GM12865 (cell line): ENCODE measurements around the gene COL9A1.

Experiments used
- DNase-seq: peaks from one replicate; pipeline ENCODE4 v3.0.0; 2010; ENCODE audit warnings: low read depth
- H3K4me3 ChIP-seq: 2 replicates; pipeline ENCODE4 v1.5.1; 2011; ENCODE audit warnings: mild to moderate bottlenecking, low read depth, low read length, control low read depth
- TF ChIP-seq, protein P1 (sequence below): IDR thresholded peaks from 2 replicates; pipeline ENCODE4 v1.5.1; 2011; ENCODE audit warnings: low read length, control low read depth, low read depth, inconsistent platforms; ENCODE audit not compliant: insufficient read depth; ENCODE audit errors: missing control alignments

Gene COL9A1

DNA sequence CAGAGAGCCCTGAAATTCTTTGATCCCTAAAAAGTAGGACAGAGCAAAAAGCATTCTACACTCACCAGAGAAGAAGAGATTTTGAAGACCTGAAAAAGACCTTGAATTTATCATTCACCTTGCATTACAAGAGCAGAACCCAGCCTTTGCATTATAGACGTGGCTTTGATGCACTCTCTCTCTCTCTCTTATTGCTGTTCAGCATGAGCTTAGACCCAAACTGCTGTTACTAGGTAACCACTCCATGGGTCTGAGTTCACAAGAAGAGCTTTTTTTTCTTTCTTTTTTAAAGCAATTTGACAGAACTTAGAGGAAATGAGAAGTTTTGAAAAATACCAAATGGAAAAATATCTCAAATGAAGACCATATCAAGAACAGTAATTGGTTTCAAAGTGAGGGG is 44.4 kb downstream of the COL9A1 start:
- TF ChIP-seq, protein P1, sequence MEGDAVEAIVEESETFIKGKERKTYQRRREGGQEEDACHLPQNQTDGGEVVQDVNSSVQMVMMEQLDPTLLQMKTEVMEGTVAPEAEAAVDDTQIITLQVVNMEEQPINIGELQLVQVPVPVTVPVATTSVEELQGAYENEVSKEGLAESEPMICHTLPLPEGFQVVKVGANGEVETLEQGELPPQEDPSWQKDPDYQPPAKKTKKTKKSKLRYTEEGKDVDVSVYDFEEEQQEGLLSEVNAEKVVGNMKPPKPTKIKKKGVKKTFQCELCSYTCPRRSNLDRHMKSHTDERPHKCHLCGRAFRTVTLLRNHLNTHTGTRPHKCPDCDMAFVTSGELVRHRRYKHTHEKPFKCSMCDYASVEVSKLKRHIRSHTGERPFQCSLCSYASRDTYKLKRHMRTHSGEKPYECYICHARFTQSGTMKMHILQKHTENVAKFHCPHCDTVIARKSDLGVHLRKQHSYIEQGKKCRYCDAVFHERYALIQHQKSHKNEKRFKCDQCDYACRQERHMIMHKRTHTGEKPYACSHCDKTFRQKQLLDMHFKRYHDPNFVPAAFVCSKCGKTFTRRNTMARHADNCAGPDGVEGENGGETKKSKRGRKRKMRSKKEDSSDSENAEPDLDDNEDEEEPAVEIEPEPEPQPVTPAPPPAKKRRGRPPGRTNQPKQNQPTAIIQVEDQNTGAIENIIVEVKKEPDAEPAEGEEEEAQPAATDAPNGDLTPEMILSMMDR = no peak

DNA sequence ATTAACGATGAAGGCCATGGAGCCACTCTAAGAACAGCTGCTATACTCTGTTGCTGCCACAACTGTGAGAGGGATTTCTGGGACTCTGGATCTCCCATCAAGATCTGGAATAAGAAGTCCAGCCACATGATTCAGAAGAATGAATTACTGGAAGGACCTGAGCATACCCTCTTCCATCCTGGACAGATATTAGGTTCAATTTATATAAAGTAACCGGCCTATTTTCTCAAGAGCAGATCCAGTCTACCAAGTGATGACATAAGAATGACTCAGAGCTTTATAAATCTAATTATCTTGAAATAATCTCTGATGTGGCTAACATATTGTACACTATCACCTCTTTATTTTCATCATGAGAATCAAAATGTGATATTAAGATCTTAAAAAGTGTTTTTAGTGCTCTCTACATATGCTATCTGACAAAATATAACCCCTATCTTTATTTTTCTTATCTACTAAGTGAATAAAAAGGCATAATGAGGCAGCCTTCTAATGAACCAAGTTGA is 45.1 kb downstream of the COL9A1 start:
- DNase-seq = no peak
- H3K4me3 ChIP-seq = no peak overlapping the region
- TF ChIP-seq, protein P1 = no peak

More for the DNA sequence above, 44.4 kb downstream of the COL9A1 start:
- H3K4me3 ChIP-seq = no peak overlapping the region
- no peak for DNase-seq

DNA sequence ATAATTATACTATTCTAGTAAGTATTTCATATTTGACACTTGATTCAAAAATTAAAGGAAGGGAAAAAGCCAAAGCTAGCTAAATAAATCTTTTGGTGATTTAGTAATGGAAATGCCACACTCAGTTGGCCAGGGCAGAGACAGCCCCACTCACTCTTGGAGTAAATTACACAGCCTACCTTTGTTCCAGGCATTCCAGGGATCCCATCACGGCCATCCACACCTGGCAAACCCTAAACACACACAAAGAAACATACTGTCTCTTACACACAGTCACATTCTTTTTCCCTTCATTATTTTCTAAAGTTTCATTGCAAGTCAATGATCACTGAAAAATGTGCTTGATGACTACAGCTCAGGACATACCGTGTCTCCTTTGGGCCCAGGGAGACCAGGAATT is 48.1 kb downstream of the COL9A1 start:
- TF ChIP-seq, protein P1 = no peak
- no peak overlapping the region for H3K4me3 ChIP-seq
- no peak for DNase-seq

DNA sequence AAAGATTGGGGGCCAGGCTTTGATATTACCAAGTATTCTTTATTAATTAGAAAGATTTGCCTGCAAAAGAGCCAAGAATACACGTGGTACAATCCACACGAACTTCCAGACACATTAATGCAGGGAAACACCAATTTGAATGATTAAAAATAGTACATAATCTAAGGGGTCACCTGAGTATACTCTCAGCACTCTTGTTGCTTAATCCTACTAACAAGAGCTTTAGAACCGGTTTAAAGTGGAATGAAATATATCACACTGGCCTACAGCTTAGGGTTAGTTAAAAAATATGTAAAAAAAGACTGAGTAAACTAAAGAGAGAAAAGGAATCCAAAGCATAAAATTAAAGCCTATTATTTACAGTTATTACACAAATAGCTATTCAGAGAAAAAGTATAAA is 49.0 kb downstream of the COL9A1 start:
- DNase-seq = no peak
- TF ChIP-seq, protein P1 = no peak
- H3K4me3 ChIP-seq = no peak overlapping the region

DNA sequence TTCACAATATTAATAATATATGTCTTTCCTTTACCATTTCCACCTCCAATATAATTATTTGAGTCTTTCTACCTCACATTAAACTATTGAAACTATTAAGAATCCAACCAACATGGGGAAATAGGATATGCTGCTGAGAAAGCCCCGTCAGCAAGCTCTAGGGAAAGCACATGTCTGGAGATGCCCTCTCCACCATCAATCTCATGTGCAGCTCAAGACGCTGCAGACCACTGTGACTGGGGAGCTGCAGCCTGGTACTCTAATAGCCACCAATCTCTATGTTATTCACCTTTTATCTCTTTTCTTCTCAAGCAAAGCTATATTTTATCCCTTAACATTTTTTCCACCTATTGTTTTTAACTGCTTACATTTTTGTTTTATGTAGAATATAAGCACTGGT is 50.3 kb downstream of the COL9A1 start:
- H3K4me3 ChIP-seq = no peak overlapping the region
- TF ChIP-seq, protein P1 = no peak
- no peak for DNase-seq

DNA sequence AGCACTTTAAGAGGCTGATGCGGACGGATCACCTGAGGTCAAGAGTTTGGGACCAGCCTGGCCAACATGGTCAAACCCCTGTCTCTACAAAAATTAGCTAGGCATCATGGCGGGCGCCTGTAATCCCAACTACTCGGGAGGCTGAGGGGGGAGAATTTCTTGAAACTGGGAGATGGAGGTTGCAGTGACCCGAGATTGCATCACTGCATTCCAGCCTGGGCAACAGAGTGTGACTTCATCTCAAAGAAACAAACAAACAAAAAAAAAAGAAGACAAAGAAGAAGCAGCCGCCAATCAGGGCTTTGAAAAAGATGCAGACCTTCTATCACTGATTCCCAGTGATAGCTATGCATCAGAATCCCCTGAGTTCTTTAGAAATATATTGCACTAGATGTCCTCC is 56.8 kb downstream of the COL9A1 start:
- no peak for DNase-seq
- TF ChIP-seq, protein P1 = no peak
- H3K4me3 ChIP-seq = no peak overlapping the region

DNA sequence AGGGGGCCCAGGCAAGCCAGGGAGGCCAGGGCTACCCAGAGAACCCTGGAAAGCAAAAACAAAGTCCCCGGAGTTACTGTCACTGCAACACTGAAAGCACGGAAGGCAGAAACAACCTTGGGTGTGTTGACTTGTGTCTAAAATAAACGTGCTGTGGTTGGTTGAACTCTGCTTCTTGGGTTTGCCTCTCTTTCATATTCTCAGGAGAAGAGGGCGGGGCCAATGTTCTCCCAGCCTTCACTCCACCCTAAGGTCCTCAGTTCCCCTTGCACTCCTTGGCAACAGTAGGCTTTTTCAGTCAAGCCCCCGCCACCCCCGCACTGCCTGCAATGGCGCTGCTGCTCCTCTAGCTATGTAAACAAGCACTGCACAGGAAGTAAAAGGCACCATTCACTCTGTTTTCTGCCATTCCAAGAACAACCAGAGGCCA is 60.9 kb downstream of the COL9A1 start:
- DNase-seq = no peak
- H3K4me3 ChIP-seq = no peak overlapping the region
- TF ChIP-seq, protein P1 = no peak
